Neural crest cell (in vitro differentiated cells): ENCODE data around the gene OR2V1. TPM values are rescaled to one million over a fixed set of nuclear protein-coding genes. Genes with fewer than 3 reads are reported as not detected.

Source experiments
- DNase-seq: peaks from one replicate; pipeline ENCODE4 v3.0.0; 2021; ENCODE audit warnings: low read depth, mixed read lengths, low spot score
- H3K27ac Mint-ChIP-seq: one replicate; pipeline ENCODE4 v1.8.0; 2021; ENCODE audit warnings: mild to moderate bottlenecking, mixed read lengths; ENCODE audit not compliant: unreplicated experiment
- H3K27me3 Mint-ChIP-seq: 2 replicates; pipeline ENCODE4 v1.8.0; 2021; ENCODE audit warnings: low read depth, mild to moderate bottlenecking, mixed read lengths
- H3K36me3 Mint-ChIP-seq: 2 replicates; pipeline ENCODE4 v1.8.0; 2021; ENCODE audit warnings: low read depth, mild to moderate bottlenecking, mixed read lengths
- H3K4me1 Mint-ChIP-seq: 2 replicates; pipeline ENCODE4 v1.8.0; 2021; ENCODE audit warnings: mixed read lengths
- H3K4me3 Mint-ChIP-seq: one replicate; pipeline ENCODE4 v1.8.0; 2021; ENCODE audit warnings: mild to moderate bottlenecking, mixed read lengths
- H3K9me3 Mint-ChIP-seq: 2 replicates; pipeline ENCODE4 v1.8.0; 2021; ENCODE audit warnings: mixed read lengths
- total RNA-seq: library from RNA; stranded (reverse); gene quantifications from 2 replicates; pipeline ENCODE4 v1.2.1, GENCODE V29; 2021
- TF ChIP-seq, protein P1 (sequence below): fragments of 200-600 bp; sonication (generic); conservative IDR thresholded peaks from 2 replicates; pipeline ENCODE4 v1.5.0; 2021; ENCODE audit warnings: antibody characterized with exemption, mild to moderate bottlenecking

OR2V1 gene
- total RNA-seq, 1 donor from 2014 or later, result not detected

DNA sequence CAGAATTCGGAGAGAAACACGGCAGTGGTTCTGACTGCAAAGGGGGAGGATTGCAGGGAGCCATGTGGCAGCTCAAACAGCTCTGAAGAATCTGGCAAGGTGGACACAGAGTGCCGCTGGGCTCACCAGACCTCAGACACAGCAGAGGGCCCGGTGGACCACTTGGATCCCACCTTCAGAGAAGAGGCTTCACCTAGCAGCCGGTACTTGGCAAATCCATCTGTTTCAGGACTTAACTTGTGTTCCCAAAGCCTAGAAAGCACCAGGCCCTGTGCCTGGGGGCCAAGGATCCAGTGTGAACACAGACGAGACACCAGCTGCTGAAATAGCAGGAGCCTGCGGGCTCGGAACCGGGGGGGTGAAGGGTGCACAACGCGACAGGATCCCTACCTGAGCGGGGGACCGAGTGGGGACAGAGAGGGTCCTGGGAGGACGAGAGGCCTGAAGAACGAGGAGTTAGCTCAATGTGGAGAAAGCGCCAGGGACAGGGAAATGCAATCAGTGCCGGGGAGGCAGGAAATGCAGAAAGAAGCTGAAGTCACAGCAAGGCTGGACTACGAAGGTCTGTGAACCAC lies 46.3 kb downstream of the OR2V1 start:
- no peak for DNase-seq
- Mint-ChIP-seq H3K27ac (no peak overlapping the region), H3K4me1 (peaks cover 18% of the 10 kb centered on the region), H3K9me3 (peaks cover 2% of the 10 kb centered on the region), H3K36me3 (no peaks in the 10 kb centered on the region), H3K27me3 (peaks cover 75% of the 10 kb centered on the region), H3K4me3 (no peak overlapping the region)
- TF ChIP-seq, protein P1, sequence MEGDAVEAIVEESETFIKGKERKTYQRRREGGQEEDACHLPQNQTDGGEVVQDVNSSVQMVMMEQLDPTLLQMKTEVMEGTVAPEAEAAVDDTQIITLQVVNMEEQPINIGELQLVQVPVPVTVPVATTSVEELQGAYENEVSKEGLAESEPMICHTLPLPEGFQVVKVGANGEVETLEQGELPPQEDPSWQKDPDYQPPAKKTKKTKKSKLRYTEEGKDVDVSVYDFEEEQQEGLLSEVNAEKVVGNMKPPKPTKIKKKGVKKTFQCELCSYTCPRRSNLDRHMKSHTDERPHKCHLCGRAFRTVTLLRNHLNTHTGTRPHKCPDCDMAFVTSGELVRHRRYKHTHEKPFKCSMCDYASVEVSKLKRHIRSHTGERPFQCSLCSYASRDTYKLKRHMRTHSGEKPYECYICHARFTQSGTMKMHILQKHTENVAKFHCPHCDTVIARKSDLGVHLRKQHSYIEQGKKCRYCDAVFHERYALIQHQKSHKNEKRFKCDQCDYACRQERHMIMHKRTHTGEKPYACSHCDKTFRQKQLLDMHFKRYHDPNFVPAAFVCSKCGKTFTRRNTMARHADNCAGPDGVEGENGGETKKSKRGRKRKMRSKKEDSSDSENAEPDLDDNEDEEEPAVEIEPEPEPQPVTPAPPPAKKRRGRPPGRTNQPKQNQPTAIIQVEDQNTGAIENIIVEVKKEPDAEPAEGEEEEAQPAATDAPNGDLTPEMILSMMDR, result no peak

DNA sequence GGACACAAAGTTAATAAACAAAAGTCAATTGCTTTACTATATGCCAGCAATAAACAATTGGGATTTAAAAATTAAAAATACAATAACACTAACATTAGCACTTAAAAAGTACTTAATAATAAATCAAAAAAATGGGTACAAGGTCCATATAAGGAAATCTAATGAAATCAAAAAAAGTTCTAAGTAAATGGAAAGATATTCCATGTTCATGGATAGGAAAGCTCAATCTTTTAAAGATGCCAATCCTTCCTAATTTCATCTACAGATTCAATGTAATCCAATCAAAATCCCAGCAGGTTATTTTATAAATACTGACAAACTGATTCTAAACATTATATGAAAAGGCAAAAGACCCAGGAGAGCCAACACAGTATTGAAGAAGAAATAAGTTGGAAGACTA lies 49.0 kb downstream of the OR2V1 start:
- Mint-ChIP-seq H3K4me1 (peaks cover 12% of the 10 kb centered on the region), H3K27me3 (peaks cover 89% of the 10 kb centered on the region), H3K9me3 (peaks cover 3% of the 10 kb centered on the region), H3K4me3 (no peak overlapping the region), H3K36me3 (no peaks in the 10 kb centered on the region), H3K27ac (no peak overlapping the region)
- TF ChIP-seq, protein P1, result no peak
- no peak for DNase-seq

GRCh38 chr5:181076920-181077319 lies 54.0 kb downstream of the OR2V1 start:
- Mint-ChIP-seq H3K27me3 (peaks cover 79% of the 10 kb centered on the region), H3K9me3 (peaks cover 7% of the 10 kb centered on the region), H3K36me3 (no peaks in the 10 kb centered on the region), H3K4me1 (no peaks in the 10 kb centered on the region), H3K4me3 (no peak overlapping the region), H3K27ac (no peak overlapping the region)
- TF ChIP-seq, protein P1, result no peak
- no peak for DNase-seq

Other genes with a start within 250 kb of the OR2V1 start
- not detected in 2 replicates for gene BTNL8, start 232.0 kb downstream of the OR2V1 start, total RNA-seq
- not detected in 2 replicates for gene BTNL3, start 142.3 kb downstream of the OR2V1 start, total RNA-seq
- not detected in 2 replicates for gene BTNL9, start 90.9 kb downstream of the OR2V1 start, total RNA-seq
- gene OR2V2, start 16.4 kb upstream of the OR2V1 start, total RNA-seq, result not detected in 2 replicates
- not detected in 2 replicates for gene TRIM7, start 74.0 kb upstream of the OR2V1 start, total RNA-seq
- gene TRIM41, start 92.1 kb upstream of the OR2V1 start, total RNA-seq, result 34.5 and 39.1 TPM in 2 replicates
- 2,359 and 2,449 TPM in 2 replicates for gene RACK1, start 112.7 kb upstream of the OR2V1 start, total RNA-seq
- gene TRIM52, start 130.0 kb upstream of the OR2V1 start, total RNA-seq, result 9.0 TPM in 2 replicates
- gene OR4F3, start 236.1 kb upstream of the OR2V1 start, total RNA-seq, result not detected in 2 replicates